IPS-18c (cell line): ENCODE results near the gene RC3H1.

Experiments
- H3K4me3 ChIP-seq: 2 replicates; pipeline ENCODE4 v1.7.0; 2013; ENCODE audit warnings: low read depth, mild to moderate bottlenecking, low read length, moderate library complexity; ENCODE audit not compliant: insufficient read depth
- H3K9me3 ChIP-seq: one replicate; pipeline ENCODE4 v1.6.1; 2013; ENCODE audit warnings: mild to moderate bottlenecking, low read length, moderate library complexity; ENCODE audit not compliant: control insufficient read depth, insufficient read depth

RC3H1 gene

GRCh38 chr1:173917149-173917548 lies 105.0 kb downstream of the RC3H1 start, which contains the start of gene SERPINC1:
Gene SERPINC1 (minus strand): TSS chr1:173917327. CDS start chr1:173917259, 68 bp downstream.
- Histone ChIP-seq H3K9me3 (peaks cover 4% of the 10 kb centered on the region), H3K4me3 (no peak within 1 kb of the TSS)

DNA sequence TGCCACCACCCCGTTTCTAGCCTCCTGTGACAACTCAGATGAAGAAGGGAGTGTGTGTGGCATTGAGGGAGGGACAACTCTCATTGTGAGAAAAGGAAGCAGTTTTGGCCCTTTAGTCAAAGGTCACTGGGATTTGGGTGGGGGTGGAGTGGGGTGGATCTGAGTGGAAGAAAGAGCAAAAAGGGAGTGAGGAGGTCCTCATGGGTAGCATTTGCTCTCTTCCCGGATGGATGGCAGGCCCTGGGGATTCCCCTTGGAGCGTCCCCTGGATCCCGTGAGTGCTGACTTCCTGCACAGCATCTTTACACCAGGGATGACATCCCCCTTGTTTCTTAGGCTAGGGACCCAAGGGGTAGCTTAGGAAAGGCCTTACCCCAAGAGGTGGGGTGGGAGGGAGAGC lies 105.5 kb downstream of the RC3H1 start:
- H3K9me3 ChIP-seq, result peaks cover 4% of the 10 kb centered on the region
- no peak overlapping the region for H3K4me3 ChIP-seq

- Histone ChIP-seq H3K4me3 (no peak overlapping the region), H3K9me3 (peaks cover 4% of the 10 kb centered on the region)
Measured at GRCh38 chr1:173915596-173915995, 106.6 kb downstream of the RC3H1 start.

DNA sequence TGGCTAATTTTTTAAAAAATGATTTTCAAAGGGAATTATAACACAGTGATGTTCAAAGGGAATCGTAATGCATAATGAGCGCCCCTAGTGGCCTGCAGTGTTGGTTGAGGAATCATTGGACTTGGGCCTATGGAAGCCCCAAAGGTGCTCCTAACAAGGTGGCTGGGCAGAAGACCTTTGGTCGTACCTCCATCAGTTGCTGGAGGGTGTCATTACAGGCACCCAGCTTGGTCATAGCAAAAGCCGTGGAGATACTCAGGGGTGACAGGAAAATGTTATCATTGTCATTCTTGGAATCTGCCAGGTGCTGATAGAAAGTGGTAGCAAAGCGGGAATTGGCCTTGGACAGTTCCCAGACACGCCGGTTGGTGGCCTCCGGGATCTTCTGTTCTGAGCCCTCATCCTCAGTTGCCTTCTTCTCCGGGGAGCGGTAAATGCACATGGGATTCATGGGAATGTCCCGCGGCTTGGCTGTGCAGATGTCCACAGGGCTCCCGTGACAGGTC lies 107.7 kb downstream of the RC3H1 start:
- peaks cover 4% of the 10 kb centered on the region for H3K9me3 ChIP-seq

GRCh38 chr1:173913111-173913510 lies 109.0 kb downstream of the RC3H1 start:
- no peak overlapping the region for H3K4me3 ChIP-seq
- peaks cover 4% of the 10 kb centered on the region for H3K9me3 ChIP-seq

More for the DNA sequence above, 107.7 kb downstream of the RC3H1 start:
- no peak overlapping the region for H3K4me3 ChIP-seq

DNA sequence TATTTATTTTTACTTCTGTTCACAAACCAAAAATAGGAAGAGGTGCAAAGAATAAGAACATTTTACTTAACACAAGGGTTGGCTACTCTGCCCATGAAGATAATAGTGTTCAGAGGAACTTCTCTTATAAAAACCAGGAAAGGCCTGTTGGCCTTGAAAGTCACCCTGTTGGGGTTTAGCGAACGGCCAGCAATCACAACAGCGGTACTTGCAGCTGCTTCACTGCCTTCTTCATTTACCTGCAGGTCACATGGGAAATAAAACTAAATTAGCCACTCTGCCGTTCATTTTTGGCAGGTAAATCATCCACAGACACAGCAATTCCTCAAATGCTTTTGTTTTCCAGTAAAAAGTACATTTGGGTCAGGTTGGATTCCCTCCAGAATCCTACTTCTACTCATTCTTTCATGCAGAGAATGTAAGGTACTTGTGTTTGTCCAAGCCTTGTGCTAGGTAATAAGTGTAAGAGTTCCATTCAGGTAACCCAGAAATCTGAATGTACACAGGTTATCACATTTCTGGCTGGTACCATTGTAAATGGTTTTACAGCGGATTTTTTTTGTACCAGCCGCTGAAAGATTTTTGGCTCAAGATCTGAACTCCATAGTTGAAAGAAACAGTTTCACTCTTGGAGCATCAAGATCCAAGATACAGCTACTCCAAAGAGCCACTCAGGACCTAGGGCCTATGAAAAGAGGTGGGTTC lies 118.2 kb downstream of the RC3H1 start:
- H3K9me3 ChIP-seq, result no peaks in the 10 kb centered on the region
- no peak overlapping the region for H3K4me3 ChIP-seq

GRCh38 chr1:173900992-173901391 lies 121.2 kb downstream of the RC3H1 start:
- Histone ChIP-seq H3K4me3 (no peak overlapping the region), H3K9me3 (no peaks in the 10 kb centered on the region)

DNA sequence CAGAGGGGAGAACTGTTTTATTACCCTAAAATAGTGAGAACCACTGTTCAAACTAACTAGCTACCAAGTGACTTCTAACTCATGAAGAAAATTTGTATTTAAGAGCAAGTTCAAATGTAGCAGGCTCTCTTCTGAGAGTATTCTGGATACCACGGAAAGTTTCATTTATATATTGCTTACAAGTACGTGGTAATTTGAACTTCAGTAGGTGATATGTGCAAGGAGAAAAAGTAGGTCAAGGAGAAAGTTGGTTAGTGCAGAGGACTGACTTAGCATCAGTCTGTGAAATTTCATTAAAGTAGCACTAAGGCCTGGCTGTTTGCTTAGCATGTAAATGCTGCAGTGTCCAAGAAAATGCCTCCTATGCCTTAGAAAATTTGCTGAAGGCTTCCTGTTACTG lies 121.7 kb downstream of the RC3H1 start:
- no peak overlapping the region for H3K4me3 ChIP-seq
- no peaks in the 10 kb centered on the region for H3K9me3 ChIP-seq

GRCh38 chr1:173894189-173894588 lies 128.0 kb downstream of the RC3H1 start:
- H3K9me3 ChIP-seq, result no peaks in the 10 kb centered on the region
- H3K4me3 ChIP-seq, result no peak overlapping the region

GRCh38 chr1:173893611-173894010 lies 128.5 kb downstream of the RC3H1 start:
- Histone ChIP-seq H3K4me3 (no peak overlapping the region), H3K9me3 (no peaks in the 10 kb centered on the region)

GRCh38 chr1:173889885-173890284 lies 132.3 kb downstream of the RC3H1 start:
- H3K4me3 ChIP-seq, result no peak overlapping the region
- H3K9me3 ChIP-seq, result no peaks in the 10 kb centered on the region

DNA sequence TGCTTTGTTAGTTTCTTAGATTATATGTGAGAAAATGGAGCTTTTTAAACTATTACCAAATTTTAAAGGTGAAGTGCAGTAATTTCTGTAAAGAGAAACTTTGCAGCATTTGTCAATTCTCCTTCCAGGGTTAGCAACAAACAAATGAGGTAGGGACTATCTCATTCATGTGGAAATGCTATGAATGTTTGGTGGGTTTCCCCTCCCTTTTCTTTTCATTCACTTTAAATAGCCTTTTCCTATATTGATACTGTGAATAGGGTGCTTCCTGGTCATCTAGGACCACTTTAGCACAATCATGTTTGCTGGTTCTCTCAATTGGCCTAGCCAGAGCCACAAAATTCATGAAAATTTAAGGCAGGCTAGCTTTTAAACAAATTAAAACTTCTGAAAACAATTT lies 133.4 kb downstream of the RC3H1 start:
- Histone ChIP-seq H3K9me3 (no peaks in the 10 kb centered on the region), H3K4me3 (no peak overlapping the region)

DNA sequence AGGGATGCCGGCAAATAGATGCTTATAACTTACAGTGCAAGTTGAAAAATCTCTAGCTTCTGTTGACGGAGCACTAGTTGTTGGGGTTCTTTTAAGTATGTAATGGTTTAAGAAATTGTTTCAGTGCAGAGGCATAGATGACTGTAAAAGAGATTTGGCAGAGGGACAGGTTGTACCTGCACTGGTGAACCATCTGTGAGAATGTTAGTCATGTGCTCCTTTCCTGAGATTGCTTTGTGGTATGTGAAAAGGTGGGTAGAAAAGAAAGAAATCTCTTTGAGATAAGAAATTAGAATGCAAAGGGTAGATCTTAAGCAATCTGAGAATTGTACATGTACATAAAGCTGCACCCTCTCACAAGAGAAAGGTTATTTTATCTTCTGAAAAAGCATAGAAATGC lies 134.5 kb downstream of the RC3H1 start:
- Histone ChIP-seq H3K9me3 (no peaks in the 10 kb centered on the region), H3K4me3 (no peak overlapping the region)

- H3K4me3 ChIP-seq, result no peak overlapping the region
- H3K9me3 ChIP-seq, result no peaks in the 10 kb centered on the region
Measured at GRCh38 chr1:173886746-173887611, 135.2 kb downstream of the RC3H1 start.

- no peaks in the 10 kb centered on the region for H3K9me3 ChIP-seq
- no peak overlapping the region for H3K4me3 ChIP-seq
Measured at GRCh38 chr1:173884701-173885100, 137.5 kb downstream of the RC3H1 start.
